Prostate gland (tissue), 2 donors: ENCODE results near the gene SENP8. TPM values are rescaled to one million over a fixed set of nuclear protein-coding genes. Genes with fewer than 3 reads are reported as not detected.

Experiments used
- DNase-seq: peaks from one replicate; pipeline ENCODE4 v3.0.0-alpha.2; 2019; ENCODE audit warnings: low spot score
- H3K27ac ChIP-seq, 2 donors: fragments of 200-600 bp; sonication (generic); 2 replicates each; pipeline ENCODE4 v1.5.1; 2017 to 2019
- H3K27me3 ChIP-seq: fragments of 200-600 bp; sonication (generic); replicated peaks from 2 replicates; pipeline ENCODE4 v1.5.1; 2019; ENCODE audit not compliant: insufficient read depth
- H3K36me3 ChIP-seq, 2 donors: fragments of 200-600 bp; sonication (generic); 1 replicate in 1 of 2; 2 replicates in 1 of 2; pipeline versions ENCODE4 v1.5.1 to v1.8.1; 2017 to 2019
- H3K4me1 ChIP-seq: fragments of 200-600 bp; sonication (generic); replicated peaks from 2 replicates; pipeline ENCODE4 v1.5.1; 2019
- H3K4me3 ChIP-seq, 2 donors: fragments of 200-600 bp; sonication (generic); 2 replicates each; pipeline ENCODE4 v1.5.1; 2017 to 2019
- H3K9me3 ChIP-seq: fragments of 200-600 bp; sonication (generic); 2 replicates; pipeline ENCODE4 v1.5.1; 2017
- POLR2A ChIP-seq: fragments of 450-650 bp; IDR thresholded peaks from one replicate; pipeline ENCODE4 v1.6.1; 2016; ENCODE audit warnings: antibody characterized with exemption, mild to moderate bottlenecking
- POLR2AphosphoS5 ChIP-seq: sonication (generic); formaldehyde crosslinking; IDR thresholded peaks from one replicate; pipeline ENCODE4 v1.6.1; 2017; ENCODE audit warnings: antibody characterized with exemption
- WGBS: methylation state at CpG from one replicate; pipeline ENCODE4 v1.1.5; 2018; 5-methylcytosine and 5-hydroxymethylcytosine counted together
- intact Hi-C: fragments of 100-400 bp; cut with DNase I; formaldehyde crosslinking; loops from one replicate; pipeline ENCODE4 v1.14.2; 2022
- total RNA-seq, 2 donors: library from RNA; depleted of rRNA; stranded (reverse); fragments of >200 nt; gene quantifications; one replicate each; pipeline ENCODE4 v1.1.0, GENCODE V29; 2016
- TF ChIP-seq, protein P1 (sequence below), 4 experiments: fragments of 200-600 bp in 2 of 4; fragments of 450-650 bp in 2 of 4; sonication (generic) in 2 of 4; IDR thresholded peaks; 1 replicate in 3 of 4; 2 replicates in 1 of 4; pipeline ENCODE4 v1.5.1; 2016 to 2019; ENCODE audit warnings: antibody characterized with exemption in 4 of 4, mild to moderate bottlenecking in 2 of 4, moderate library complexity in 2 of 4

Gene SENP8
- total RNA-seq, 2 donors from 2014 or later: 3.3 to 5.9 TPM

DNA sequence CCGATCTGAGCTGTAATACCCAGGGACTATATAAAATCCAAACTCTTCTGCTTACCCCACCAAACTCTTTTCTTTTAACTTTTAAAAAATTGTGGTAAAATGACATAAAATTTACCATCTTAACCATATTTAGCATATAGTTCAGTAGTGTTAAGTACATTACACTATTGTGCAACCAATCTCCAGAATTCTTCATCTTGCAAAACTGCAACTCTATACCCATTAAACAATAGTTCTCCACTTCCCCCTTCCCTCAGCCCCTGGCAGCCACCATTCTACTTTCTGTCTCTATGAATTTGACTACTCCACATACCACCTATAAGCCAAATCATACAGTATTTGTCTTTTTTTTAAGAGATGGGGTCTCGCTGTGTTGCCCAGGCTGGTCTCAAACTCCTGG is 38.7 kb downstream of the SENP8 start:
- Histone ChIP-seq H3K4me1 (peaks cover 10% of the 10 kb centered on the region), H3K36me3 (no peaks in the 10 kb centered on the region), H3K9me3 (no peaks in the 10 kb centered on the region), H3K4me3 (no peak overlapping the region), H3K27me3 (no peaks in the 10 kb centered on the region), H3K27ac (peak overlapping the region in 1 of 2 donors; percentile 88)
- intact Hi-C loops: loop anchor here (10.0 kb wide), 2 partner anchors 412 to 702 kb away; no protein-coding TSS in a partner anchor
- WGBS: 90% methylated on average over 2 of the region's 2 CpGs
- DNase-seq: no peak
- TF ChIP-seq POLR2A: no peak
- TF ChIP-seq, protein P1, sequence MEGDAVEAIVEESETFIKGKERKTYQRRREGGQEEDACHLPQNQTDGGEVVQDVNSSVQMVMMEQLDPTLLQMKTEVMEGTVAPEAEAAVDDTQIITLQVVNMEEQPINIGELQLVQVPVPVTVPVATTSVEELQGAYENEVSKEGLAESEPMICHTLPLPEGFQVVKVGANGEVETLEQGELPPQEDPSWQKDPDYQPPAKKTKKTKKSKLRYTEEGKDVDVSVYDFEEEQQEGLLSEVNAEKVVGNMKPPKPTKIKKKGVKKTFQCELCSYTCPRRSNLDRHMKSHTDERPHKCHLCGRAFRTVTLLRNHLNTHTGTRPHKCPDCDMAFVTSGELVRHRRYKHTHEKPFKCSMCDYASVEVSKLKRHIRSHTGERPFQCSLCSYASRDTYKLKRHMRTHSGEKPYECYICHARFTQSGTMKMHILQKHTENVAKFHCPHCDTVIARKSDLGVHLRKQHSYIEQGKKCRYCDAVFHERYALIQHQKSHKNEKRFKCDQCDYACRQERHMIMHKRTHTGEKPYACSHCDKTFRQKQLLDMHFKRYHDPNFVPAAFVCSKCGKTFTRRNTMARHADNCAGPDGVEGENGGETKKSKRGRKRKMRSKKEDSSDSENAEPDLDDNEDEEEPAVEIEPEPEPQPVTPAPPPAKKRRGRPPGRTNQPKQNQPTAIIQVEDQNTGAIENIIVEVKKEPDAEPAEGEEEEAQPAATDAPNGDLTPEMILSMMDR (IDR thresholded peaks at IDR 0.05): no peak
- TF ChIP-seq POLR2AphosphoS5: no peak

DNA sequence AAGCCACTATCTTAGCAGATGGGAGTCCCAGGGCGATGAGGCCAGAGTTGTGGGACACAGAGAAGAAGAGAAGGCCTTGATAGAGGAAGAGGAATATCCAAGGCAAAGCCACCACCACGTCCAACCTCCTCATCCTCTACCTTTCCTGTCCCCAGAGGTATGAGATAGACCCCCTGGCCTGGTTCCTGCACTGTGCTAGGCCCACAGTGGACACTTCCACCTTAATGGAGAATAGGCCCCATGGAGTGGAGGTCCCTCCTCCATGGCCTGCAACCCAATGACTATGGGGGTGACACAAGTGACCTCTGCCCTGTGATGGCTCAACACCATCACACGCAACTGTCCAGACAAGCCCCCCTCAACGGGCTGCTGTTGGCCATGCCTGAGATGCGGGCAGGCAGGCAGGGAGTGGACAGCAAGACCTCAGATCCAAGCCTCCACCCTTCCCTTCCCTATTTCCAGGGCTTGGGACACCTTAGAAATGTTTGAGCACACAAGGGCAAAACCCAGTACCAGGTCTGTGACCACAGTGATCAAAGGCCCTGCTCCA is 42.6 kb downstream of the SENP8 start:
- WGBS: 96% methylated on average over 5 of the region's 5 CpGs
- no peak overlapping the region for H3K4me3 ChIP-seq
- intact Hi-C loops: no loop called here
- no peak overlapping the region for H3K27ac ChIP-seq
- TF ChIP-seq, protein P1 (IDR thresholded peaks at IDR 0.05): no peak
- TF ChIP-seq POLR2A (no peak), POLR2AphosphoS5 (no peak)
- no peaks in the 10 kb centered on the region for H3K36me3 ChIP-seq
- DNase-seq: no peak
- no peaks in the 10 kb centered on the region for H3K4me1 ChIP-seq
- no peaks in the 10 kb centered on the region for H3K27me3 ChIP-seq
- no peaks in the 10 kb centered on the region for H3K9me3 ChIP-seq

DNA sequence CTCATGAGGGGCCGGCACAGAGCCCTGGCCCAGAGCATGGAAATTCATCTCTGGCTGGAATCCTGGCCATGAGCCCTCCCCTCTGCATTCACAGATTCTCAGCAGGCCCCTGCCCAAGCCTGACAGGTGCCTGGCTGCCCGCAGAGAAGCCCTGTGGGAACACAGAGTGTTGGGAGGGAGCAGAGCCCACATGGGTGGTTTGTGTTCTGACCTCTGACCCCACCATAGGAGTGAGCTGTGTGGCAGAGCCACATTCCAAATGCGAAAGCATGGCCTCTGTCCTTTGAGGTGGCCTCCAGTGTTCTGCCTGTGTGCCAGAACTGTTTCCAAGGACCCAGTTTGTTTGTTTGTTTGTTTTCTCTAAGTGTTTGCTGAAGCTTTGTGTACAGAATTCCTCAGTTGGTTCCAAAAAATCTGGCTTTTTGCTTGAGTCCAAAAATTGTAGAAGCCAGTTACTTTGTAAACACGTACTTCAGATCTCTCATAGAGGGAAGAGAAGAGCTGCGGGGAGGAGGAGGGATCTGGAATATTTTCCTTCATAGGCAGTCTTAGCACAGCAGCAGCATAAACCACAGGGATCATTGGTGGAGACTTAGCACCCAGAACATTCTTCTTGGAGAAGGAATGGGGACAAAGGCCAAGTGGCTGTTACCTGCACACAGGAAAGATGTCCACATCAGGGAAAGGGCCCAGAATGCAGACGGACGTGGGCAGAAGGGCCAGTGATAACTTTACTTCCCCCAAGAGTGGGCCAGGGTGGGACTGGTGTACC is 43.3 kb downstream of the SENP8 start:
- DNase-seq: no peak
- Histone ChIP-seq H3K27ac (no peak overlapping the region), H3K9me3 (no peaks in the 10 kb centered on the region), H3K36me3 (no peaks in the 10 kb centered on the region), H3K4me3 (no peak overlapping the region), H3K27me3 (no peaks in the 10 kb centered on the region), H3K4me1 (no peaks in the 10 kb centered on the region)
- 74% methylated on average over 7 of the region's 7 CpGs for WGBS
- intact Hi-C loops: no loop called here
- TF ChIP-seq, protein P1 (IDR thresholded peaks at IDR 0.05): no peak
- TF ChIP-seq POLR2A (no peak), POLR2AphosphoS5 (no peak)

DNA sequence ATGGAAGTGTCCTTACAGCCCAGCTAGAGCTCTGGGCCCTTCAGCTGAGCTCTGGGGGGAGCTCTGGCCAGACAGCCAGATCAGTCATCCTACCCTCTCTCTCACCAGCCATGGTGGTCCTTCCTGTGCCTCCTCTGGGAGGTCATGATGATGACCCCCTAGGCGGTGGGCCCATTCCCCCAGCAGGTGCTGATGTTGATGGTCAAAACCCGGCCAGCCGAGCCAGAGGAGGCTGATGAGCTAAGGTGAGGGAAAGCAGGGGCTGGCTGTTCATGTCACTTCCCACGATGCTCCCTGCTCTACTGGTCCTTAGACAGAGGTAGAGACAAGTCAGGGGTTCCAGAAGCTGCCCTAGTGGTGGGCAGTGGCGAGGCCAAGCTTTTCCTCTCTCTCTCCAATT is 44.4 kb downstream of the SENP8 start:
- H3K27me3 ChIP-seq: no peaks in the 10 kb centered on the region
- intact Hi-C loops: no loop called here
- 98% methylated on average over 5 of the region's 5 CpGs for WGBS
- H3K9me3 ChIP-seq: no peaks in the 10 kb centered on the region
- no peak overlapping the region for H3K27ac ChIP-seq
- H3K36me3 ChIP-seq: no peaks in the 10 kb centered on the region
- TF ChIP-seq, protein P1 (IDR thresholded peaks at IDR 0.05): no peak
- no peak for TF ChIP-seq POLR2AphosphoS5
- TF ChIP-seq POLR2A: no peak
- H3K4me1 ChIP-seq: no peaks in the 10 kb centered on the region
- no peak for DNase-seq
- H3K4me3 ChIP-seq: no peak overlapping the region

DNA sequence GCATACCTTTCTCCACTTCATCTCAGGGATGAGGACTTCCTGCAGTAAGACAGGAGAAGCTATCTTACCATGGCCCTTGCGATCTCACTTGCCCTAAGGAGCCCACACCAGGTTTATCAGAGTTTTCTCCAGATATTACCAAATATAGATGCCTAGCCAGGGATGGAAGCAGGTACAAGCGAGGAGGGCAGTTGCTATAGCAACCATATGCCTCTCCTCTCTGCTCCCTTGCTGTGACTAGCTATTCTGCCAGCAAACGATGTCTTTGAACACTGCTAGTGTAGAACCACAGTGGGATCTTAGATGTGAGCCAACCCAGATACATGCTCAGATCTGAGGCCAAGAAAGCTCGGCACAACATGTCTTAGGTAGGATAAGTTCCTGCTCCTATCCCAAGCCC is 45.5 kb downstream of the SENP8 start:
- WGBS: 62% methylated on average over 4 of the region's 4 CpGs
- TF ChIP-seq POLR2AphosphoS5 (no peak), POLR2A (no peak)
- TF ChIP-seq, protein P1 (IDR thresholded peaks at IDR 0.05): no peak
- no peaks in the 10 kb centered on the region for H3K36me3 ChIP-seq
- H3K9me3 ChIP-seq: no peaks in the 10 kb centered on the region
- H3K27me3 ChIP-seq: no peaks in the 10 kb centered on the region
- intact Hi-C loops: no loop called here
- DNase-seq: no peak
- H3K27ac ChIP-seq: no peak overlapping the region
- H3K4me1 ChIP-seq: no peaks in the 10 kb centered on the region
- H3K4me3 ChIP-seq: no peak overlapping the region
